ENCODE data around the gene SYT17.

DNA sequence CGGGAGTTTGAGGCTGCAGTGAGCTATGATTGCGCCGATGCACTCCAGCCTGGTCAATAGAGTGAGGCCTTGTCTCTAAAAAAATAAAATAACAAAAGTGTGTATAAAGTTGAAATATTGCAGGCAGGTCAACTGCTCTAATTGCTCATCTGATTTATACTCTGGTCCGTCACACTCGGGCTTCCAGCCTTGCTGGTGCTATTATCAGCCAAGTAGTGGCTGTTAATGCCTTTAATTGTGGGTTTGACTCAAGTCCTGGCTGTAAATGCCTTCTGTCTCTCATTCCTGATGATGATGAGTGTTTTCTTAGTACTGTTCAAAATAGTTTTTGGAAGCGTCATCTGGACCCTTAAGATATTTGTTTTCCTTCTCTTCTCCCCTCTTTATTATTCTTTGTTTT, 18.4 kb downstream of the SYT17 start:
- TF ChIP-seq, protein P1, sequence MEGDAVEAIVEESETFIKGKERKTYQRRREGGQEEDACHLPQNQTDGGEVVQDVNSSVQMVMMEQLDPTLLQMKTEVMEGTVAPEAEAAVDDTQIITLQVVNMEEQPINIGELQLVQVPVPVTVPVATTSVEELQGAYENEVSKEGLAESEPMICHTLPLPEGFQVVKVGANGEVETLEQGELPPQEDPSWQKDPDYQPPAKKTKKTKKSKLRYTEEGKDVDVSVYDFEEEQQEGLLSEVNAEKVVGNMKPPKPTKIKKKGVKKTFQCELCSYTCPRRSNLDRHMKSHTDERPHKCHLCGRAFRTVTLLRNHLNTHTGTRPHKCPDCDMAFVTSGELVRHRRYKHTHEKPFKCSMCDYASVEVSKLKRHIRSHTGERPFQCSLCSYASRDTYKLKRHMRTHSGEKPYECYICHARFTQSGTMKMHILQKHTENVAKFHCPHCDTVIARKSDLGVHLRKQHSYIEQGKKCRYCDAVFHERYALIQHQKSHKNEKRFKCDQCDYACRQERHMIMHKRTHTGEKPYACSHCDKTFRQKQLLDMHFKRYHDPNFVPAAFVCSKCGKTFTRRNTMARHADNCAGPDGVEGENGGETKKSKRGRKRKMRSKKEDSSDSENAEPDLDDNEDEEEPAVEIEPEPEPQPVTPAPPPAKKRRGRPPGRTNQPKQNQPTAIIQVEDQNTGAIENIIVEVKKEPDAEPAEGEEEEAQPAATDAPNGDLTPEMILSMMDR (conservative IDR thresholded peaks at IDR 0.05) = no peak
- no peak for TF ChIP-seq EZH2 (IDR thresholded peaks at IDR 0.05; ENCODE audit: low read depth)

All from PC-9 (cell line).